GM10248 (cell line): ENCODE results near the gene C20orf204.

Experiments
- CTCF ChIA-PET: fragments of 300-600 bp; sonication (Branson Sonifier 250); formaldehyde crosslinking; extraction: SDS; loops from one replicate; lab custom pipeline; 2021; ENCODE audit warnings: antibody characterized with exemption; lab: Yijun Ruan, JAX
- POLR2A ChIA-PET: fragments of 350-650 bp; sonication (Branson Sonifier 250); formaldehyde crosslinking; extraction: SDS; loops from one replicate; lab custom pipeline; 2020; ENCODE audit warnings: antibody characterized with exemption; lab: Yijun Ruan, JAX
- DNase-seq: peaks from one replicate; pipeline ENCODE4 v3.0.0; 2012; ENCODE audit errors: extremely low spot score
- TF ChIP-seq, protein P1 (sequence below): IDR thresholded peaks from 2 replicates; pipeline ENCODE4 v1.5.1; 2012; ENCODE audit warnings: mild to moderate bottlenecking, low read depth; ENCODE audit errors: extremely low read depth, missing control alignments, control extremely low read depth

C20orf204 gene

GRCh38 chr20:64077541-64077875 is 41.5 kb downstream of the C20orf204 start:
- TF ChIP-seq, protein P1, sequence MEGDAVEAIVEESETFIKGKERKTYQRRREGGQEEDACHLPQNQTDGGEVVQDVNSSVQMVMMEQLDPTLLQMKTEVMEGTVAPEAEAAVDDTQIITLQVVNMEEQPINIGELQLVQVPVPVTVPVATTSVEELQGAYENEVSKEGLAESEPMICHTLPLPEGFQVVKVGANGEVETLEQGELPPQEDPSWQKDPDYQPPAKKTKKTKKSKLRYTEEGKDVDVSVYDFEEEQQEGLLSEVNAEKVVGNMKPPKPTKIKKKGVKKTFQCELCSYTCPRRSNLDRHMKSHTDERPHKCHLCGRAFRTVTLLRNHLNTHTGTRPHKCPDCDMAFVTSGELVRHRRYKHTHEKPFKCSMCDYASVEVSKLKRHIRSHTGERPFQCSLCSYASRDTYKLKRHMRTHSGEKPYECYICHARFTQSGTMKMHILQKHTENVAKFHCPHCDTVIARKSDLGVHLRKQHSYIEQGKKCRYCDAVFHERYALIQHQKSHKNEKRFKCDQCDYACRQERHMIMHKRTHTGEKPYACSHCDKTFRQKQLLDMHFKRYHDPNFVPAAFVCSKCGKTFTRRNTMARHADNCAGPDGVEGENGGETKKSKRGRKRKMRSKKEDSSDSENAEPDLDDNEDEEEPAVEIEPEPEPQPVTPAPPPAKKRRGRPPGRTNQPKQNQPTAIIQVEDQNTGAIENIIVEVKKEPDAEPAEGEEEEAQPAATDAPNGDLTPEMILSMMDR, result no peak
- no peak for DNase-seq
- POLR2A ChIA-PET, result no interaction called here
- CTCF ChIA-PET, result interaction anchor here (1.0 to 2.8 kb wide), 4 partner anchors 8 to 43 kb away, joined by 3 to 17 read pairs (median 8); no protein-coding TSS in a partner anchor

DNA sequence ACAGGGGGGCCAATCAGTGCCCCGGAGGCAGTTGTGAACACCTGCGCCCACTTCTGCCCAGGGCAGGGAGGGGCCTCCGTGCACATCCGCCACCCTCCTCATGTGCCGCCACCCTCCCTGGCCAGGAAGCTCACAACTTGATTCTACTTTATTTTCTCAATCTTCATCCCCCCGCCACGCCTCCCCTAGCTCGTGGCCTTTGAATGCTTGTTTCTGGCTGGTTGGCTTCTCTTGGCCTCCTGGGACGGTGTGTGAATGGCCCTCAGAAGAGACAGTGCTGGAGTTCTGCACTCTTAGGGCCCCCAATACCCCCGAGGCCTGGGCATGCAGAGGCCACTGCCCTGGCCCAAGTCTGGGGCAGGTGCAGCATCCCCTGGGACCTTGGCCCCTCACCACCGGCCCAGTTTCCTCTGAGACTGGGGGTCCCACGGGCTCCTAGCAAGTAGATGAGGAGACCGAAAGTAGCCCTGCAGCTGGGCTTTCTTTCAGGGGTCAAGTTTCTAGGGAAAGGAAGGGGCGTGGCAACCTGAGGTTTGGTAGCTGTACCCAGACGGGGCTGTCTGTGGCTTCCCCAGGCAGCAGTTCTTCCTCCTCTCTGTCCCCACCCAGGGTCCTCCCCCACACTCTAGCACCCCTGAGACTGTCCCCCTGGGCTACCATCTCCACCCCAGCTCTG is 42.0 kb downstream of the C20orf204 start:
- TF ChIP-seq, protein P1, result no peak
- POLR2A ChIA-PET, result no interaction called here
- CTCF ChIA-PET, result interaction anchor here (0.7 to 2.8 kb wide), 6 partner anchors 8 to 208 kb away, joined by 3 to 17 read pairs (median 4); no protein-coding TSS in a partner anchor
- no peak for DNase-seq

DNA sequence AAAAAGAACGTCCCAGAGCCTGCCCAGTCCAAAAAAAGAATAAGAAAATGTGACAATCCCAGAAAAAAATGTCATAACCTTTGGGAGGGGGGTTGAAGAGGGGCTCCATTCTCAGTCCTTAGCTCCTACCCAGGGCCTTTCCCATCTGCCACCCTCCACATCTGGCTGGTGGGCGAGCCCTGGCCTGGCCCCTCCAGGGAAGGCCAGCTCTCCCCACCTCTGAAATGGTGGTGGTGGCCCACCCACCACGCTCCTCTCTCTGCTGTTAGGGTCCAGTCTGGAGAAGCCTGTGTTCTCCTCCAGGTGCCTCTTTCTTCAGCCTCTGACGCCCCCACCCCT is 42.9 kb downstream of the C20orf204 start:
- no peak for DNase-seq
- POLR2A ChIA-PET, result interaction anchor here (0.6 kb wide), 1 partner anchor 110 kb away, joined by 6 read pairs; no protein-coding TSS in a partner anchor
- TF ChIP-seq, protein P1, result no peak
- CTCF ChIA-PET, result interaction anchor here (1.6 to 3.7 kb wide), 5 partner anchors 9 to 41 kb away, joined by 3 to 24 read pairs (median 6); no protein-coding TSS in a partner anchor

- DNase-seq, result peak; percentile 92
- ChIA-PET CTCF (interaction anchor here (1.6 to 3.7 kb wide), 5 partner anchors 10 to 41 kb away, joined by 3 to 24 read pairs (median 6); no protein-coding TSS in a partner anchor), POLR2A (interaction anchor here (0.6 kb wide), 2 partner anchors 109 to 537 kb away, joined by 5 to 6 read pairs; no protein-coding TSS in a partner anchor)
- TF ChIP-seq, protein P1, result no peak
Observed at GRCh38 chr20:64079273-64080012, 43.5 kb downstream of the C20orf204 start, which contains the start of gene RGS19. TSS of gene RGS19 (minus strand) at chr20:64079518. CDS start at chr20:64076886, 2,632 bp downstream.

- POLR2A ChIA-PET, result interaction anchor here (0.6 kb wide), 1 partner anchor 538 kb away, joined by 5 read pairs; no protein-coding TSS in a partner anchor
- CTCF ChIA-PET, result interaction anchor here (1.1 to 3.7 kb wide), 8 partner anchors 10 to 100 kb away, joined by 3 to 24 read pairs (median 6); partner anchors contain the start of gene PRPF6
- TF ChIP-seq, protein P1, result no peak
- DNase-seq, result no peak
Observed at GRCh38 chr20:64080013-64080812, 44.2 kb downstream of the C20orf204 start, which contains the start of gene OPRL1. TSS of gene OPRL1 (plus strand) at chr20:64080082. CDS start at chr20:64092721, 12,639 bp downstream.
